ENCODE measurements around the gene RPL37. TPM values are rescaled to one million over a fixed set of nuclear protein-coding genes. Genes with fewer than 3 reads are reported as not detected.
"Not testable (repeated sequence)": the region's sequence is repeated elsewhere in the genome, so short reads cannot be mapped to it uniquely, and the experiment has no call there.

RPL37 gene
- polyA plus RNA-seq, 3 donors = 2,117 to 2,258 (median 2,192) TPM

DNA sequence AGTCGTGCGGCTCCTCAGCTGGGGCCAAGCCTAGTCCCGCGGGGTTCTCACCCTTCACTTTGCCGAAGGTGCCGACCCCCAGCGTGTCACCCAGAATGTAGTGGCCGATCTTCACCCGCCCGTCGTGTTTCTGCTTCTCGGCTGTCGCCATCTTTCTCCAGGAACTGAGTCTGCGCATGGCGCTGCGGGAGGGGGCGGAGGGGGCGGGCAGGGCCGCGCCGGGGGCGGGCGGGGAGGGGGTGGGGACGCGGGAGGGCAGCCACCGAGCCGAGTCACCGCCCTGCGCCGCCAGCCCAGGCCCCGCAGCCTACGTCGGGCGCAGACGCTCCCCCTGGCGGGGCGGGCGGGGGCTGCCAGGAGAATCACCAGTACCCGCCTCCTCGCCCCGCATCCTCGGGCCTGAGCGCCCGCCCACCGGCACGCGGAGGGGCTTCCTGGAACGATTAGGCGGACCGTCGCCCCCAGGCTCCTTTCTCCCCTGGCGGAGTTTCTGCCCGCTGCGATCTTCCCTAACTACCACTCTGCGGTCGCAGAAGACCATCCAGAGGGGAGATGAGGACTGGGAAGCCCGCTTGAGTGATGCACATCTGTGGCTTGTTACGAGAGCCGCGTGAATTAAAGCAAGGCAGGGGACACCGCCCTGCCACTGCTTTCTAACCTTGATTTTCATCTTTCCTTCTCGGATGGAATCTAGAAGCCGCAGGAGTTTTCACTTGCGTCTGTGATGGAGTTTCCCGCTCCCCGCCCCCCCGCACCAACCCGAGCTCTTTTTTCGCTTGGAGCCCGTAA is 36.8 kb downstream of the RPL37 start, which contains the start of gene PRKAA1:
Gene PRKAA1, minus strand, starts transcription at position 363 of the 789 bp plus-strand sequence. Its CDS starts 185 bp downstream, at position 178.
- DNase-seq (ENCODE audit: low read depth in 3 of 3, low spot score in 2 of 3) = peak; percentile 62 to 78 (median 77)

- DNase-seq (ENCODE audit: low read depth in 3 of 3, low spot score in 2 of 3) = peak; percentile 31 to 63 (median 39)
Observed at GRCh38 chr5:40797273-40798011, 37.6 kb downstream of the RPL37 start.

DNA sequence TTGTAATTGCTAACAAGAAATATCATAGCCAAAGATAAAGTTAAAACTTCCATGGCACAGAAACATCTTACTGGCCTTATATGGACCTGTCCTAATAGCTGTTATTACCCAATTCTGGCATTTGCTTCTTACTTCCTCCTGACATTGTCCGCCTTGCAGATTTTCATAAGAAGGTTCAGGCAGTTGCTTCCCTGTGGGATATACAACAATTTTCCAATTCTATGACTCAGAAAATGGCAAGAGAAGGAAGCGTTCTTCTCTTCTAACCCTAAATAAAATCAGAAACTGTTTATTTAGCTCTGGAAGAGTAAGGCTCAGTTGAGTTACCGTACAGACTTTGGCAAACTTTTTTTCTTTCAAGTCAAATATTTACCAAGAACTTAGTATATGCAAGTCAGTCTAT is 38.5 kb downstream of the RPL37 start:
- no peak for DNase-seq (ENCODE audit: low read depth in 3 of 3, low spot score in 2 of 3)

GRCh38 chr5:40794877-40795276 is 40.1 kb downstream of the RPL37 start:
- not testable (repeated sequence) for DNase-seq (ENCODE audit: low read depth in 3 of 3, low spot score in 2 of 3)

DNA sequence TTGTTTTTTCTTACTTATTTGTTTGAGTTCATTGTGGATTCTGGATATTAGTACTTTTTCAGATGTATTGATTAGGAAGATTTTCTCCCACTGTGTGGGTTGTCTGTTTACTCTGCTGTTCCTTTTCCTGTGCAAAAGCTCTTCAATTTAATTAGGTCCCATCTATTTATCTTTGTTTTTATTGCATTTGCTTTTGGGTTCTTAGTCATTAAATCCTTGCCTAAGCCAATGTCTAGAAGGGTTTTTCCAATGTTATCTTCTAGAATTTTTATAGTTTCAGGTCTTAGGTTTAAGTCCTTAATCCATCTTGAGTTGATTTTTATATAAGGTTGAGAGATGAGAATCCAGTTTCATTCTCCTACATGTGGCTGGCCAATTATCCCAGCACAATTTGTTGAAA is 40.7 kb downstream of the RPL37 start:
- DNase-seq (ENCODE audit: low read depth in 3 of 3, low spot score in 2 of 3) = not testable (repeated sequence)

DNA sequence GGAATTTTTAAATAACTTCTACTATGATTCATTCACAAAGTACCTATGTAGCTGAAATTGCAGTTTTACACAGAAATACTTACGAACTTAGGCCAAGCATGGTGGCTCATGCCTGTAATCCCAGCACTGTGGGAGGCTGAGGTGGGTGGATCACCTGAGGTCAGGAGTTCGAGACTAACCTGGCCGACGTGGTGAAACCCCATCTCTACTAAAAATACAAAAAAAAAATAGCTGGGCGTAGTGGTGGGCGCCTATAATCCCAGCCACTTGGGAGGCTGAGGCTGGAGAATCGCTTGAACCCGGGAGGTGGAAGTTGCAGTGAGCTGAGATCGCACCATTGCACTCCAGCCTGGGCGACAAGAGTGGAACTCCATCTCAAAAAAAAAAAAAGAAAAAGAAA is 42.3 kb downstream of the RPL37 start:
- not testable (repeated sequence) for DNase-seq (ENCODE audit: low read depth in 3 of 3, low spot score in 2 of 3)

GRCh38 chr5:40791715-40792139 is 43.3 kb downstream of the RPL37 start:
- no peak for DNase-seq (ENCODE audit: low read depth in 3 of 3, low spot score in 2 of 3)

- DNase-seq (ENCODE audit: low read depth in 3 of 3, low spot score in 2 of 3) = no peak
Observed at GRCh38 chr5:40790947-40791593, 44.0 kb downstream of the RPL37 start.

GRCh38 chr5:40788941-40789340 is 46.1 kb downstream of the RPL37 start:
- not testable (repeated sequence) for DNase-seq (ENCODE audit: low read depth in 3 of 3, low spot score in 2 of 3)

DNA sequence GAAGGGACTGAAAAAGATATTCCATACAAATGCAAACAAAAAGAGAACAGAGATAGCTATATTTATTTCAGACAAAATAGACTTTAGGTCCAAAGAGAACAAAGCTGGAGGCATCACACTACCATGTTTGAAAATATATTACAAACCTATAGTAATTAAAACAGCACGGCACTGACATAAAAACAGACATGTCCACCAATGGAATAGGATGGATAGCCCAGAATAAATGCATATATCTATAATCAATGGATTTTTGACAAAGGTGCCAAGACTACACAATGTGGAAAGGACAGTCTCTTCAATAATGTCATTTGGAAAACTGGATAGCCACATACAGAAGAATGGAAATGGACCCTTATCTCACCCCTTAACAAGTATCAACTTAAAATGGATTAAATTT is 47.0 kb downstream of the RPL37 start:
- DNase-seq (ENCODE audit: low read depth in 3 of 3, low spot score in 2 of 3) = no peak

DNA sequence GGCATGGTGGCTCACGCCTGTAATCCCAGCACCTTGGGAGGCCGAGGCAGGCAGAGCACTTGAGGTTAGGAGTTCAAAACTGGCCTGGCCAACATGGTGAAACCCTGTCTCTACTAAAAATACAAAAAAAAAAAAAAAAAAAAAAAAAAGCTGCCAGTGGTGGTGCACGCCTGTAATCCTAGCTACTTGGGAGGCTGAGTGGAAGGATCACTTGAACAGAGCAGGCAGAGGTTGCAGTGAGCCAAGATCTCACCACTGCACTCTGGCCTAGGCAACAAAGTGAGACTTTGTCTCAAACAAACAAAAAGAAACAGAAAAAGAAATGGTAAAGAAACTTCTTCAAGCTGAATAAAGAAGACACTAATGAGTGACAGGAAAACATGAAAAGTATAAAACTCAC is 48.4 kb downstream of the RPL37 start:
- DNase-seq (ENCODE audit: low read depth in 3 of 3, low spot score in 2 of 3) = not testable (repeated sequence)

DNA sequence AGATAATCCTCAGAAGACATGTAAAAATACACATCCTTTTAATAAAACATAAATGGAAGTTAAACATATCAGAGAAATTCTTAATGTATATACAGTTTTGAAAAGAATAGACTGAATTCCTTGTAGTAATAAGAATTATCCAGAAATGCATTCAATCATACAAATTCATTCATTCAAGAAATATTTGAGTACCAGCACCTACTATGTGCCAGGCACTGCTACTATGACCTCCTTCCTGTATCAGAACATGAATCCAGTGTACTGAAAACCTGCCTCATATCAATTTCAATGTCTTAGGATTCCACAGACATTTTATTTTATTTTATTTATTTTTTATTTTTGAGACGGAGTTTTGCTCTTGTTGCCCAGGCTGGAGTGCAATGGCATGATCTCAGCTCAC is 50.1 kb downstream of the RPL37 start:
- DNase-seq (ENCODE audit: low read depth in 3 of 3, low spot score in 2 of 3) = no peak

GRCh38 chr5:40784027-40784653 is 50.9 kb downstream of the RPL37 start:
- DNase-seq (ENCODE audit: low read depth in 3 of 3, low spot score in 2 of 3) = no peak

- no peak for DNase-seq (ENCODE audit: low read depth in 3 of 3, low spot score in 2 of 3)
Observed at GRCh38 chr5:40781843-40782409, 53.1 kb downstream of the RPL37 start.

DNA sequence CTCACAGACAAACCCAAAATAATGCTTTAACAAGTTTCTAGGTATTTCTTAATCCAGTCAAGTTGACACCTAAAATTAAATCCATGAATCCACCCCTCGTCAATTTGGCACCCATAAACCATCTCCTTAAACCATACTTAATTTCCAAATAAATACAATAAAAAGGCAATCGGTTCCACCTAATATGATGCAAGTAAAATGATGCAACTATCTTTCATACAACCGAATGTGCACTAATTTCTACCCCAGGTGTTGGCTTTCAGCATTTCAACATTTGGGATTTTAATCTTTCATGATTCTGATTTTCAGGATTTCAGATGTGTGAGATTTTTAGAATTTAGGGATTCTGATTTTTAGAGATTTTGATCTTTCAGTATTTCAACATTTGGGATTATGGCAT is 54.2 kb downstream of the RPL37 start:
- no peak for DNase-seq (ENCODE audit: low read depth in 3 of 3, low spot score in 2 of 3)

DNA sequence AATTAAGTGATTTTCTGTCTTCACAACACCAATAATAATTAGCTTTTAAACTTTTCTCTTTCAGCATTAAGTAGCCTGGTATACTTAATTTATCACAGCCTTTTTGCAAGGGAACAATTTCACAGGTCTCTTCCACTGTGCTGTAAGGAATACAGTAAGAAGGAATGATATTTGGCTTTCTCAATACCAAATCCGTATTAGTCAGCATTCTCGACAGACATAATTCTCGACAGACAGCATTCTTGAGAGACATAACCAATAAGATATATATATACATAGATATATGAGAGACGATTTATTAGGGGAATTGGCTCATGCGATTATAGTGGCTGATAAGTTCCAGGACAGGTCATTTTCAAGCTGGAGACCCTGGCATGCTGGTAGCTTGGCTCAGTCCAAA is 54.8 kb downstream of the RPL37 start:
- DNase-seq (ENCODE audit: low read depth in 3 of 3, low spot score in 2 of 3) = no peak

- DNase-seq (ENCODE audit: low read depth in 3 of 3, low spot score in 2 of 3) = no peak
Observed at GRCh38 chr5:40779561-40779960, 55.5 kb downstream of the RPL37 start.

DNA sequence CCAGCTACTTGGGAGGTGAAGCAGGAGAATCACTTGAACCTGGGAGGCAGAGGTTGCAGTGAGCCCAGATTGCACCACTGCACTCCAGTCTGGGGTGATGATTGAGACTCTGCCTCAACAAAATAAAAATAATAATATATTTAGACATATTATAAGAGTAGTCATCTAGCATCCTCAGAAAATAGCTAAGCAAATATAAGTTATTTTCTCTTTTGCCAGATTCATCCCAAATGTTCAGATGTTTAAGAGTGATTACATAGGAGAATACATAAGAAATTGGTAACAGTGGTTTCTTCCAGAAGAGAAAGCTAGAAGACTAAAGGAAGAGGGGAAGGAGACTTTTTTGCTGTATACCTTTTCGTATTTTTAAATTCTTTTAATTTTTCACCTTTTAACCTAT is 56.9 kb downstream of the RPL37 start:
- DNase-seq (ENCODE audit: low read depth in 3 of 3, low spot score in 2 of 3) = no peak

- DNase-seq (ENCODE audit: low read depth in 3 of 3, low spot score in 2 of 3) = no peak
Observed at GRCh38 chr5:40776658-40776977, 58.4 kb downstream of the RPL37 start.

GRCh38 chr5:40775846-40776657 is 59.0 kb downstream of the RPL37 start:
- DNase-seq (ENCODE audit: low read depth in 3 of 3, low spot score in 2 of 3) = no peak
